HepG2 (cell line): ENCODE data around the gene CARD19. TPM values are rescaled to one million over a fixed set of nuclear protein-coding genes. Genes with fewer than 3 reads are reported as not detected.

Experiments
- CHD4 ChIP-seq: fragments of 200-600 bp; sonication (generic); IDR thresholded peaks from 2 replicates; pipeline ENCODE4 v1.7.0; 2017; ENCODE audit warnings: mild to moderate bottlenecking, low read length, borderline replicate concordance
- DRAP1 ChIP-seq: IDR thresholded peaks from 2 replicates; pipeline ENCODE4 v1.6.1; 2016; ENCODE audit warnings: missing genetic modification reagents, missing compliant biosample characterization
- FLYWCH1 ChIP-seq: sonication (generic); formaldehyde crosslinking; IDR thresholded peaks from 2 replicates; pipeline ENCODE4 v1.8.1; 2023; ENCODE audit warnings: mild to moderate bottlenecking, missing genetic modification reagents
- FOXK1 ChIP-seq: sonication (generic); formaldehyde crosslinking; IDR thresholded peaks from 2 replicates; pipeline ENCODE4 v1.4.0; 2020; ENCODE audit warnings: low read depth, missing genetic modification reagents, borderline replicate concordance
- GATAD1 ChIP-seq: IDR thresholded peaks from 2 replicates; pipeline ENCODE4 v1.6.1; 2016; ENCODE audit warnings: missing genetic modification reagents, missing compliant biosample characterization
- HNF1A ChIP-seq, 2 experiments: sonication (generic) in 1 of 2; formaldehyde crosslinking in 1 of 2; IDR thresholded peaks; 2 replicates each; pipeline versions ENCODE4 v1.4.0 to v1.6.1; 2016 to 2020; ENCODE audit warnings: borderline replicate concordance in 1 of 2, low read depth in 1 of 2, mild to moderate bottlenecking in 1 of 2, missing genetic modification reagents in 1 of 2
- HNRNPUL1 ChIP-seq: fragments of 200-400 bp; formaldehyde crosslinking; IDR thresholded peaks from 2 replicates; pipeline ENCODE4 v1.6.1; 2017; ENCODE audit warnings: low read depth, mild to moderate bottlenecking, low read length, moderate library complexity
- HOMEZ ChIP-seq: IDR thresholded peaks from 2 replicates; pipeline ENCODE4 v1.6.1; 2016; ENCODE audit warnings: low read depth
- KDM3A ChIP-seq: IDR thresholded peaks from 2 replicates; pipeline ENCODE4 v1.6.1; 2018; ENCODE audit warnings: low read depth, missing compliant biosample characterization
- KDM5B ChIP-seq: sonication (generic); formaldehyde crosslinking; IDR thresholded peaks from 2 replicates; pipeline ENCODE4 v1.4.0; 2020; ENCODE audit warnings: missing genetic modification reagents, mild to moderate bottlenecking, borderline replicate concordance
- KDM6A ChIP-seq: IDR thresholded peaks from 2 replicates; pipeline ENCODE4 v1.6.1; 2016; ENCODE audit warnings: low read depth
- NFE2 ChIP-seq: sonication (generic); formaldehyde crosslinking; IDR thresholded peaks from 2 replicates; pipeline ENCODE4 v1.4.0; 2020; ENCODE audit warnings: missing genetic modification reagents
- RXRB ChIP-seq: IDR thresholded peaks from 2 replicates; pipeline ENCODE4 v1.6.1; 2016; ENCODE audit warnings: borderline replicate concordance, missing genetic modification reagents, missing compliant biosample characterization
- SP5 ChIP-seq: IDR thresholded peaks from 2 replicates; pipeline ENCODE4 v1.6.1; 2016; ENCODE audit warnings: low read depth, borderline replicate concordance
- SPEN ChIP-seq: sonication (generic); formaldehyde crosslinking; IDR thresholded peaks from 2 replicates; pipeline ENCODE4 v1.5.1; 2020; ENCODE audit warnings: low read depth, mild to moderate bottlenecking, missing genetic modification reagents
- ZBTB1 ChIP-seq: sonication (generic); formaldehyde crosslinking; IDR thresholded peaks from 2 replicates; pipeline ENCODE4 v1.4.0; 2020; ENCODE audit warnings: missing genetic modification reagents, borderline replicate concordance
- ZFP90 ChIP-seq: sonication (generic); formaldehyde crosslinking; IDR thresholded peaks from 2 replicates; pipeline ENCODE4 v1.8.0; 2022; ENCODE audit warnings: missing genetic modification reagents, mild to moderate bottlenecking, inconsistent platforms, borderline replicate concordance
- ZIK1 ChIP-seq: sonication (generic); formaldehyde crosslinking; IDR thresholded peaks from 2 replicates; pipeline ENCODE4 v1.5.0; 2020; ENCODE audit warnings: mild to moderate bottlenecking, low read depth, missing genetic modification reagents, borderline replicate concordance
- ZNF20 ChIP-seq: sonication (generic); formaldehyde crosslinking; IDR thresholded peaks from 2 replicates; pipeline ENCODE4 v1.4.0; 2020; ENCODE audit warnings: mild to moderate bottlenecking, moderate library complexity, missing genetic modification reagents
- ZNF557 ChIP-seq: sonication (generic); formaldehyde crosslinking; IDR thresholded peaks from 2 replicates; pipeline ENCODE4 v1.4.0; 2020; ENCODE audit warnings: missing genetic modification reagents
- ZNF558 ChIP-seq: sonication (generic); formaldehyde crosslinking; IDR thresholded peaks from 2 replicates; pipeline ENCODE4 v1.9.0; 2022; ENCODE audit warnings: mild to moderate bottlenecking, missing genetic modification reagents, borderline replicate concordance
- ZNF772 ChIP-seq: sonication (generic); formaldehyde crosslinking; IDR thresholded peaks from 2 replicates; pipeline ENCODE4 v1.5.0; 2020; ENCODE audit warnings: mild to moderate bottlenecking, missing genetic modification reagents
- polyA plus RNA-seq, 8 experiments: library from polyadenylated mRNA; depleted of rRNA in 3 of 8; stranded (reverse) in 7 of 8; unstranded in 1 of 8; fragments of >200 nt; fragmentation: Illumina TruSeq in 4 of 8; extraction: Trizol in 4 of 8; gene quantifications; 2 replicates each; pipeline versions ENCODE4 v1.2.1 to v1.2.3, GENCODE V29; 2011 to 2016; ENCODE audit warnings: low read depth in 4 of 8, missing spikeins in 1 of 8, mixed read lengths in 1 of 8; ENCODE audit not compliant: insufficient read depth in 1 of 8
- total RNA-seq, 5 experiments: library from RNA; depleted of rRNA; stranded (reverse); fragments of >200 nt; fragmentation: Illumina TruSeq; extraction: Trizol; gene quantifications; 2 replicates each; pipeline ENCODE4 v1.2.3, GENCODE V29; 2016; ENCODE audit warnings: low read depth in 1 of 5

Gene CARD19
- total and polyA plus RNA-seq, 2 of the 13 experiments (the other 11 are each of a cell fraction or from before 2014, with no cell fraction given): 18.4 to 47.2 TPM

GRCh38 chr9:93116072-93116961 lies 20.3 kb downstream of the CARD19 start (continued):
- TF ChIP-seq HNF1A (IDR thresholded peaks at IDR 0.05; ENCODE audit: low read depth): no peak
- TF ChIP-seq HNF1A (CRISPR knock-in tag; IDR thresholded peaks at IDR 0.05; ENCODE audit: borderline replicate concordance): peak; percentile 52; the same call in 1 of the 2 replicates
- 0 out of 2 replicates have a peak, but pooled peaks have one; percentile 39 for TF ChIP-seq HOMEZ
- TF ChIP-seq ZNF557 (CRISPR knock-in tag): 0 out of 2 replicates have a peak, but pooled peaks have one; percentile 64
- TF ChIP-seq KDM3A: 0 out of 2 replicates have a peak, but pooled peaks have one; percentile 65
- peak; percentile 45; the same call in 1 of the 2 replicates for TF ChIP-seq FOXK1
- peak; percentile 95 for TF ChIP-seq RXRB (CRISPR knock-in tag)
- peak; percentile 51; the same call in 1 of the 2 replicates for TF ChIP-seq ZFP90 (CRISPR knock-in tag)
- TF ChIP-seq NFE2 (CRISPR knock-in tag): no peak
- no peak for TF ChIP-seq ZNF558
- no peak for TF ChIP-seq HNRNPUL1
- TF ChIP-seq CHD4: no peak
- TF ChIP-seq FLYWCH1 (CRISPR knock-in tag): no peak
- TF ChIP-seq GATAD1: peak; percentile 27; the same call in 1 of the 2 replicates
- 0 out of 2 replicates have a peak, but pooled peaks have one; percentile 29 for TF ChIP-seq SP5
- no peak for TF ChIP-seq ZNF772 (CRISPR knock-in tag)
- TF ChIP-seq KDM5B (CRISPR knock-in tag): peak; percentile 27; the same call in 1 of the 2 replicates
- peak; percentile 33; the same call in 1 of the 2 replicates for TF ChIP-seq SPEN (CRISPR knock-in tag)
- no peak for TF ChIP-seq KDM6A (CRISPR knock-in tag)
- TF ChIP-seq ZBTB1: no peak
- TF ChIP-seq DRAP1 (CRISPR knock-in tag): peak; percentile 55; the same call in 1 of the 2 replicates
- no peak for TF ChIP-seq ZNF20 (CRISPR knock-in tag)
- TF ChIP-seq ZIK1 (CRISPR knock-in tag): 0 out of 2 replicates have a peak, but pooled peaks have one; percentile 48
